Left cardiac atrium (tissue), 4 donors: Measurements from ENCODE around the gene SDCCAG8. TPM values are rescaled to one million over a fixed set of nuclear protein-coding genes. Genes with fewer than 3 reads are reported as not detected.

ENCODE experiments used
- ATAC-seq, 2 donors: fragments of 200-7000 bp; cut with Tn5 transposase; one replicate each; pipeline ENCODE4 v1.9.1; 2020; ENCODE audit warnings: mild to moderate bottlenecking in 2 of 2, moderate library complexity in 2 of 2
- DNase-seq: peaks from one replicate; pipeline ENCODE4 v3.0.0-alpha.2; 2020
- intact Hi-C, 2 donors: fragments of 100-400 bp; cut with DNase I; formaldehyde crosslinking; loops; one replicate each; pipeline versions ENCODE4 v1.14.1 to v1.15.1; 2022 to 2023
- total RNA-seq, 2 donors: library from RNA; stranded (reverse); fragmentation: NEBNext Ultra II Directional; extraction: Animal tissue kit (Norgen Biotek cat#: 25700); gene quantifications; one replicate each; pipeline ENCODE4 v1.2.1, GENCODE V29; 2021
- donor health status: DM: no; HTN: yes; CAD: no.
- donor health status: DM: no; HTN: yes; CAD: no; lungs with severe emphysema.
- donor health status: DM: yes; HTN: yes; CAD: no.
- donor health status: Dilated cardiomyopathy.

The SDCCAG8 gene
- total RNA-seq, 2 donors from 2014 or later: 22.5 to 23.8 TPM

DNA sequence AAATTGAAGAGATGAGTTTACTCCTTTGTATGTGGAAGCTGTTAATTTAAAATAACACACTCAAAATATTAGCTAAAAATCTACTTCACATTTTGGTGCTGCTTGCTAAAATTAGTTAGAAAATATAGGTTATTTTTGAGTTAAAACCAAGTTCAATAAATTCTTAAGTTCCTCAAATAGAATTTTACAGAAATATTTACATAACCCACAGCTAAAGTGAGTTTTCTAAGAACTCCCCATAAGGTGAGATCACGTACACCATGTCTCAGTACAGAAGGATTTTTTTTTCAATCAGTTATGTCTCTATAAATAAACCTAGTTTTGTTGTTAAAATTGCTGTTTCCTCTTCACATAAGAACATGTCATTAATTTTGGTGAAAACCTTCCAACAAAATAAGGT lies 108.0 kb downstream of the SDCCAG8 start:
- no peak for DNase-seq
- intact Hi-C loops: no loop called here
- no peak for ATAC-seq

DNA sequence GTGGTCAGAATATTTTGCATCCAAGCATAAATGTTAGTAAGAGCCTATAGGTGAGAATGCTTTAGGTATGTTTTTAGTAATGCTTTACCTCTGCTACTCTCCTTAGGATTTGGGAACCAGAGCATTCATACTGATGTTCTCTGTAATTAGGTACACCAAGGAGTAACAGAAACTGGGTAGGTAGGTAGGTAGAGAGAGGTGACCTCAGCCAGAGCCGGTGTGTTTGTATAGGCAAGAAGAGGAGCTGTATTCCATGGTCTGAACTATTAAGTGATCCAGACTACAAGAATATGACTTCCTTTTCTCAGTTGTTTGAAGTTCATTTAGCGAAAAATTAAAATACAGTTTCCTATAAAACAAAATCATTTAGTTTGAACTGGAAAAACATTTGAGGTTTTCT lies 108.5 kb downstream of the SDCCAG8 start:
- no peak for DNase-seq
- intact Hi-C loops: no loop called here
- ATAC-seq: no peak

DNA sequence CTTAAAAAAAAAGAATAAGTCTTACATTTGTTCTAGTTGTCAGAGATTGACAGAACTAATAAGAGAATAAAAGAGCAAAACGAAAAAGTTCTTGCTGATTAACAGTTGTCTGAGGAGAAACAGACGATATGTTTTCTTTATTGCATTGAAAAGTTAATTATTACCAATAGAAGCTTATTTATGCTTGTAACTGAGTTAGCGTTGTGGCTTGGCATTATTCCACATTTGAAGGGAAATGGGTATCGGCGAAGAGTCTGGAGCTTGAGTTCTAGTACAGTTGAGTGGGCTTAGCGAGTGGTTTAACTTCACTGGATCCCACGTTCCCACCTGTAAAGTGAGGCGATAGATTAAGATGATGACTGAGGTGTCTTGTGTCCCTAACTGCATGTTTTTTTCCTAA lies 109.0 kb downstream of the SDCCAG8 start:
- intact Hi-C loops: no loop called here
- ATAC-seq (no peak), DNase-seq (no peak)

DNA sequence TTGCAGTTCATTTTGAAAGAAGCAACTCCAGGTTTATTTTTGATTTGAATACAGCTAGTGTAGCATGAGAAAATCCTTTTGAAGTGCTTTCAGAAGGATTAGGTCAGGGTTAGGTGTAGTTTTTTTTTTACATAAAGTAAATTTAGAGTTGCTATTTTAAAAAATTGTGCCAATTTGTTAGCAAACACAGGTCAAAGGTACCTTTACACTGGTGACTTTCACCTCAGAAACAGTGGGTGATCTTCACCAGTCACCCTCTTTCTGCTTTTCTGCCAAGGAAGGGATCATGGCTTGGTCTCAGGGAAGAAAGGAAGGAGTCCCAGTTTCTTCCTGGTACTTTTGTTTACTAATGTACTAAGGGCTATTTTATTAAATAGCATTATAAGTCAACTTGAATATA lies 111.5 kb downstream of the SDCCAG8 start:
- DNase-seq (no peak), ATAC-seq (no peak)
- intact Hi-C loops: no loop called here

DNA sequence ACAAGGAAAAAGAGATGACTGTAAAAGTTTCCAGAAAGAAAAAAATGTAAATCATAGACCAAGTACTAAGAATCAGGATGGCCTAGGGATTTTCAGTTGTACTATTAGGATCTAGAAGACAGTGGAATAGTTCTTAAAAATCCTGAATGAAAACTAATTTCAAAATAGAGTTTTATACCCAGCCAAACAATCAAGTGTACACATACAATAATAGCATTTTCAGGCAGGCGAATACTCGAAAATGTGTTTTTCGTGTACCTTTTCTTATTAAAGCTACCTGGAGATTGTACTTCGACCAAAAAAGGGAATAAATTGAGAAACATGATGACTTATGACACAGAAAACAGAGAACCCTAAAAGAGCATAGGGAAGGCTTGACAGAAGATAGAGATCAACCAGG lies 118.6 kb downstream of the SDCCAG8 start:
- ATAC-seq (no peak), DNase-seq (no peak)
- intact Hi-C loops: no loop called here

DNA sequence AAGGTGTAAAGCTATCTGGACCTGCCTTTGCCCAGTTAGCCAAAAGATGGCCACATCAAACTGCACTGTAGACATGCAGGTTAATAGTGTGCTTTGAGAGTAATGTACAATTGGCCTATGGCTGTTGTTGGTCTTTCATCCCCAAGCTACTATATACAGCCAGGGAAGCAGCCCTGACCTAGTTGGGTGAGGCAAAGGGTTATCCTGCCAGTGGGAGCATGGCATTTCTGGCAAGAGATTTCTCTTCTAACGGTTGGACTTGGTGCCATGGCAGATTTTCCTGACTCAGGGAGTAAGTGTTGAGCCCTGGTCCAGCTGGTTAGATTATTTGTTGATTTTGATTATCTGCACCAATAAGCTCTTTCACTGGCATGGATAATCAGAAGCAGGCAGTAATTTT lies 119.8 kb downstream of the SDCCAG8 start:
- ATAC-seq (no peak), DNase-seq (no peak)
- intact Hi-C loops: no loop called here

DNA sequence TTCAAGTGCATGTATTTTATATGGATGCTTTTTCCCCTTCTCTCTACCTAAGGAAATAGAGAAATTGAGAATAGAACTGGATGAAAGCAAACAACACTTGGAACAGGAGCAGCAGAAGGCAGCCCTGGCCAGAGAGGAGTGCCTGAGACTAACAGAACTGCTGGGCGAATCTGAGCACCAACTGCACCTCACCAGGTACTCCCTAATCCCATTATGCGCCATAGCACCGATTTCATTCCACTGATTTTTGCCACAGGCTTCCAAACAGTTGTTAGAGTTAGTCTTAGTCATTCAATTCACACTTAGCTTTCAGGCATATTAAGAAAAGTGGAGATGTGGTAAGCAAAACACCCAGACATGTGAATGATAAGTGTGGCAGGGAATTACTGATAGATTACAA lies 122.8 kb downstream of the SDCCAG8 start:
- no peak for ATAC-seq
- intact Hi-C loops: no loop called here

DNA sequence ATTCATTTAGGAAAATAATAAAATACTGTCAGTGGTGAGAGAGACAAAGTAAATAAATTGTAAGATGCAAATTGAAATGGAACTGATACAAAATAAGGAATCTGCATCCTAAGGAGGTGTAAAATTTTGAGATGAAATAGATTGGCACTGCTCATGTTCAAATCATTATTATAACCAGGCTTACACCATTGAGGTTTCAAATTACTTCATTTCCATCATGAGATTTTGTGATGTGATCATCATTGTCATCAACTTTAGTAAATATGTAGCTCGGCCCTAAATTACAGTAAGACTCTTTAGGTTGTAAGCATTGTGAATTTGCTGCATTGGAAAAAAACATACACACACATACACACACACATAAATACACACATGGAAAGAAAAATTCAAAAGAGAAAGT lies 123.4 kb downstream of the SDCCAG8 start:
- DNase-seq (no peak), ATAC-seq (no peak)
- intact Hi-C loops: no loop called here

More for the DNA sequence above, 122.8 kb downstream of the SDCCAG8 start:
- DNase-seq: no peak

DNA sequence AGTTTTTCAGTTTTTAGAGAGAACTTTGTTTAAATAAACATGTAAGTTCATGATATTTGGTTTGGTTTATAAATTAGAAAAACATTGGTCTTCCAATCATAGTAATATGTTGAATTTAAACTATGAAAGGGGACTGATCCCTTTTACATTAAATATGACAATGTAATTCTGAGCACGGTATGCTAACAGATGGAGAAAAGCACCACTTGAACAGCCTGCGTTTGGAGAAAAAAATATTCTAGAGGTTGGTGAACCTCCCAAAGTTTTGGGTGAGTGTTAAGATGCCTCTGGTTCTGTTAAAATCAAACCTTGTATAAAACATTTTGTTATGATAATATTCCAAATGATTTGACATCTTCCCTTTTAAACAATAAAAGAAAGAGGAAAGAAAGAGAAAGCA lies 123.9 kb downstream of the SDCCAG8 start:
- ATAC-seq: no peak
- intact Hi-C loops: no loop called here

DNA sequence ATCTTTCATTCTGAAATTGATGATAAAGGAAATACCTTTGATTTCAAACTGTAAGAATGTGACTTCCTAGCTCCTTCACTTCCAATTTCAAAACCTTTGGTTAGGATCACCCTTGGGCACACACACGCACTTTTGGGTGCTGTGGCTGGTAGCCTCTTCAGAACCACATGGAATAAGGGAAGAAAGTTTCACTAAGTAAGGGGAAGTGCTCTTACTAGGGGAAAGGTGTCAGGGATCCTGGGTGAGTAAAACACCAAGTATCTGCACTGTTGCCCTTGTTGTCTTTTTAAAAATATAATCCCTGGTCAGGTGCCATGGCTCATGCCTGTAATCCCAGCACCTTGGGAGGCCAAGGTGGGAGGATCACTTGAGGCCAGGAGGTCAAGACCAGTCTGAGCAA lies 132.4 kb downstream of the SDCCAG8 start:
- intact Hi-C loops: no loop called here
- ATAC-seq: no peak

More for the DNA sequence above, 123.9 kb downstream of the SDCCAG8 start:
- no peak for DNase-seq

DNA sequence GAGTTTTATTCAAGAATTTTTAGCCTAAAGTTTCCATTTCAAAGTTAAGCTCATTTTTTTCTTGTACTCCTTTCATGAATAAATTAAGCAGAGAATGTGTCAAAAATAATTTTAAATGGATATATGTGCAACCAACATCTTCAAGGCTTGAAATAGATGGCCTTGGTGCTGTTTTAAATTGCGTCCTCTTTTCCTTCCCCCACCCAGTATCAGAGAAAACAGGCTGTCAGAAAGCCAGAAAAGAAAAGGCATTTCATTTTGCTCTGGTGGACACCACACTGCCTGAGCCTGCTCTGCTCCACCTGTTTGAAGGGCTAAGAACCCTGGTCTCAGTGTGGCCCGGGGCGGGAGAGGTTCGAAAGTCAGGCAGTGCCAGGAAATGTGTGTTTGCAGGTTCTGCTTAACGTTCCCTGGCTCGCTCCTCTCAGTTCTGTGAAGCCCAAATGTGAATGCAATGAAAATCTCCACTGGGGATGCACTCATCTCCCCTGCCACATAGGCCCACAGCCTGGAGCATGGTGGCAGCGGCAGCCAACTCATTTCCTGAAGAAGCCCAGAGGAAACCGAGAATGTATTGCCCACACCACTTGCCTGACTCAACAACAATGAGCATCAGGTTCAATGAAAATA lies 134.4 kb downstream of the SDCCAG8 start:
- DNase-seq (no peak), ATAC-seq (no peak)
- intact Hi-C loops: no loop called here

More for the DNA sequence above, 132.4 kb downstream of the SDCCAG8 start:
- no peak for DNase-seq

DNA sequence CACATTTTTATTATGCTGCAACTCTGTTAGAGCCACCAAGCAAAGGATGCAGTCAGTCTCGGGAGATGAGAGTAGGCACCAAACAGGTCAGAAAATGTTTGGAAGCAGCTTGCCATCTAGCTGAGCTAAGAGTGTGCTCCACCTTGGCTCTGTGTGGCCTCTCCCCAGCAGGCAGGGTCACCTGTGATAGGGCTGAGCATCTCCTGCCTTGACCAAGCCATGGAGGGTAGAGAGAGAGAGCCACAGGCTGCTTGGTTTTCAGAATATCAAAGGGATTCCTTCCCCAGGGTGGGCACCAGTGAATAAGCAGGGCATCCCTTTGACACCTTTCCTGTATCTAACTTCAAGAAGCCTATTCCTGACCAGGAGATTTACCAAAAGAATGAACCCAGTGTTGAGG lies 135.5 kb downstream of the SDCCAG8 start:
- intact Hi-C loops: no loop called here
- DNase-seq (no peak), ATAC-seq (no peak)

DNA sequence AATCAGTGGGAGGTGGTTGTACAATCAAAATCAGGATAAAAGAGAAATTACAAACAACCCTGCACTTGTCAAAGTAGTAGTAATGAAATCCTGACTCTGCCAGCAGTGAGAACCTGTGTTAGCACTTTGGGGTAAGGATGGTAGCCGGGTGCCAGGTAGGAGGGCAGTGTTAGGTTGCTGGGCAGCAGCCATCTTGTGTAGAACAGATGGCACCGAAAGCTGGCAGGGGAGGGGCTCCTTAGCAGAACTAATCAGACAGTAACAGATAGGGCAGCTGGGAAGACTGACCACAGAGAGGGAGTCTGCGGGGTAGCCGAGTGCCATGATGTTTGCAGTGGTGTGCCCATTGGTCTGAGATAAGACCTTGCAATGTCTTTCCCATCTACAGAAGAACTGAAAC lies 137.3 kb downstream of the SDCCAG8 start:
- no peak for ATAC-seq
- no peak for DNase-seq
- intact Hi-C loops: no loop called here

DNA sequence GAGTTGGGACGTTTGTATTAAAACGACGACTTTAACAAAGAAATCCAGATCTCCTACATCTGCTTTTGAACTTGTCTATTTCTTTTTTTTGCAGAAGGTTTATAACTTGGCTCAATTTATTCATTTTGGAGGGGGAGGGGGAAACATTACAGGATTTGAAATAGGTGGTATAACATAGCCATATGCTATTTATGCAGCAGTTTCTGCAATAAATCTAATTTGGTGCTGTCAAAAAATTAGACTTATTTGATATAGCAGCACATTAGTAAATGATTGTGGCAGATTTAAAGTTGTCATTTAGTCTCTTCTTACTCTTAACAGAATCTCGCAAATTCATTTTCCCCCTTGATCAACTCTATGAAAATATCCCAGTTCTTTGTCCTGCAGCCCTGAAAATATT lies 138.2 kb downstream of the SDCCAG8 start:
- DNase-seq (no peak), ATAC-seq (no peak)
- intact Hi-C loops: no loop called here

DNA sequence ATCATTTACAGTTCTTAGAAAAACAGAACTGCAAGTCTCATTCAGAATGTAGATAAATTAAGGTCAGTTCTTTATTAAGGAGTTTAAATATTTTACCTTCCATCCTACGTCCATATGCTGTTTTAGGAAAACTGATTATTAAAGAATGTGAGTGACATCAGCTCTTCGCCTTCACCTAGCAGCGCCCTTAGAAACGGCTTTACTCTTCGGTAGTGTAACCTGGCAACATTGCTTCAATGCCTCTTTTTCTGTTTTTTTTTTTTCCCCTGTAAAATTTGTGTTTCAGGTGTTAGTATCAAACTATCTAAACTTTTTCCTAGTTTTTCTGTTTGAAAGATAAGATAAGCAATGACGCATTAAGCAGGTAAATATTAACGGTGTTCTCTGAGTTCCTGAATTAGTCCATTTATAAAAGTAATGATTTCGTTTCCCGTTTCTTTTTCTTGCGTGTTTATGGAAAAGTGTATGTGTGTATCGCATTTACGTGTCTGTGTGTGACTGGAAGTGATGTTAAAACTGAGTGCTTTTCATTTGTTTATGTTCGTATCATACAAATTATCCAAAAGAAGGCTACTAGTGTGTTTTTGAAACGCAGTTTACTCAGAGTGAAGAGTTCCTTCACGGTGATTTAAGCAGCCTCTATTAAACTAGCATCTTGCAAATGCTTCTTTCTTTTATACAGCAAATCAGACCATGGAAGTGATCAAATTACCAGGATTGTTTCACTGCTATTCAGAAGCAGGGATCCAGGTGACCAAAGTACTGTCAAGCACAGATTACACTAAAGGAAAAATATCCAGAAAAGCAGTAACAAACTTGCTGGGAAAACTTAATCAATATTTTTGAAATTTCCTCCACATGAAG lies 139.0 kb downstream of the SDCCAG8 start:
- ATAC-seq (no peak), DNase-seq (no peak)
- intact Hi-C loops: no loop called here

DNA sequence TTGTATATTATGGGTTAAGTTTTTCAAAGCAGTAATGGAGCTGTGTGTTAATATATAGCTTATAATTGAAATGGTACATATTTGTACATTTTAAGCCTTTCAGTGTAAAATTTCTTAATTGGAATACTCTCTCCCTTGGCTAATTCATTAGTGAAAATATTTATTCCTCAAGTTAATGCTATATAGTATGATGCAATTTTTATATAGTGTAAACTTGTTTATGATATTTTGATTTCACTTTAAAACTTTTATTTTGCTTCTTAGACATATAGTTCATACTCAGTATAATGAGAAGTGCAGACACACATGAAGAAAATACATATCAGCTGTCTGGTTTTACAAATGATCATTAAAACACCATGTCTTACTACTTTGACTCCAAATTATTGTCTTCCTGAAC lies 140.6 kb downstream of the SDCCAG8 start:
- intact Hi-C loops: no loop called here
- ATAC-seq: no peak

DNA sequence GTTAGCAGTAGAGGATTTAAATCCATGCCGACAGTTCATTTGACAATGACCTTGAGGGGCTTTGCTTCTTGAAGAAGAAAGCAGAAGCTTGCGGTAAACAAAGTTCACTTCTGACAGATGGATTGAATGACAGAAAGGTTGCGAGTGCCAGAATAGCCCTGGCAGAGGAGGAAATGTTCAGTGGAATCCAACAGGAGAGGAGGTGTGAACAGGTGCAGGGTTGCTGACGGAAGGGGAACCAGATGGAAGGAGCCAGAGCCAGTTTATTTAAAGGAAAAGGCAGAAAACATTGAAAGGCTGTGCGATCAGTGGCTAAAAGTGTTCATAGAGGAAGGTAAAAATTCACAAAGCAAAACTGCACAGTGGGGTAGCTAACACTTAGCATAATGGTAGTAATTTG lies 141.0 kb downstream of the SDCCAG8 start:
- intact Hi-C loops: no loop called here
- ATAC-seq (no peak), DNase-seq (no peak)

More for the DNA sequence above, 140.6 kb downstream of the SDCCAG8 start:
- DNase-seq: no peak

DNA sequence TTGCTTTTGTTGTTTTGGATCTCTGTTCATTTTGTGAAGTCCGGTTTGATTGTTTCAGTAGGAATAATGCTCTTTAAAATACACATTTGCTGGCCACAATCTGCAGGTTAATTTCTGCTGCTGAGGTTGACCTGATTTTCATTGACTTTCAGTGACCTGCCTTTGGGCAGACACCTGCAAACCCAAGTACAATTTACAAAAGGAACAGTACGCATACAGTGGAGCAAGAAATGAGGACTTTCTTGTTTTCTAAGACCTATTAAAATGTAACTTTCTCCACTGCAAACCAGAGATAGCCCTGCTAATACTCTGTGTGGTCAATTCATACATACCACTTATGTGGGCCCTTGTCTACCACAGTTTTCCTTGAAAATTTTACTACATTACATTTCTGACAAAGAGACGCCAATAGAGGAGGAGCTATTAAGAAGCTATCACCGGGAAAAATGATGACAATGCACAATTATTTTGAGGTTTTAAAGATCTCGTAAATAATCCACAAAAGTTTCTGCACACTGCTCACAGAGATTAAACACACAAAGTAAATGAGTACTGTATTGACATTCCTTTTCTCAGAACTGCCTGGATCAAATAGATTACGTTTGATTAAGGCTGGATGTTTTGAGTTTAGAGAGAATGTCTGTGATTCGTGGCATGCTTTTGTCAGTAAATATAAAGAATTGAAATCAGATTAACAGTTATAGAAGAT lies 141.9 kb downstream of the SDCCAG8 start:
- no peak for DNase-seq
- intact Hi-C loops: no loop called here

DNA sequence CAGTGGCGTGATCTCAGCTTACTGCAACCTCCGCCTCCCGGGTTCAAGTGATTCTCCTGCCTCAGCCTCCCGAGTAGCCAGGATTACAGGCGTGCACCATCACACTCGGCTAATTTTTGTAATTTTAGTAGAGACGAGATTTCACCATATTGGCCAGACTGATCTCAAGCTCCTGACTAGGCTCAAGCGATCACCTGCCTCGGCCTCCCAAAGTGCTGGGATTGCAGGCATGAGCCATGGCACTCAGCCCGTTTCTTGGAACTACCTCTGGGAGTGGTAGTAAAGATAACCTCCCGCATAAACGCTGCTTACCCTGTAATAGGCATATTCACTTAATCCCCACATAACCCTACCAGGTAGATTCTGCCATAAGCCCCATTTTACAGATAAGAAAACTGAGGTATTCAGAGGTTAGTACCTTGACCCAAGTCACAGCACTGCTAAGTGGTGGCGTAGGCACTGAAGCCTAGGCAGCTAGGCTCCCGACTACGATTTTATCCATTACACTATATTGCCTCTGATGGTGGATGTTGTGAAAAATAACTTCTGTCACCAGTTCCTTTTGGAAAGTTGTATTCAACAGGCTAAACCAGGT lies 143.8 kb downstream of the SDCCAG8 start:
- ATAC-seq: no peak
- intact Hi-C loops: no loop called here
- no peak for DNase-seq

More for the DNA sequence above, 141.9 kb downstream of the SDCCAG8 start:
- no peak for ATAC-seq

DNA sequence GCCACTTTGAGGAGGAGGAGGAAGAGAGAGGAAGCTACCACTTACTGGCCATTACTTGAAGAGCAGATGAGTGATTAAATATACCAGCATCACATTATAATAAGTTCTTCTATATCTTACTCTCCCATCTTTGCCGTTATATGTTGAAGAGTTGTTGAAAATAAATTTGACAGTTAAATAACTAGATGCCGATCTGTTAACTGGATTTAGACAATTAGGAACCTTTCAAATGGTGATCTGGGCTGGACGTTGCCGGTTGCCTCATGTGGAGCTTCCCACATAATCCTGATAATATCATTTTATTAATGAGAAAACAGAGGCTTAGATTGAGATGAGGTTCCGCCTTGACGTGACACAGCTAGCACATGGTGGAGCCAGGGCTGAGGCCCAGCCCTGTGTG lies 147.0 kb downstream of the SDCCAG8 start:
- intact Hi-C loops: no loop called here
- ATAC-seq: no peak
- no peak for DNase-seq
